Germinal center (tissue), 1 donor: ENCODE data around the gene SMARCA2.

Experiments
- DNase-seq: peaks from one replicate; pipeline ENCODE4 v3.0.0; 2012; ENCODE audit warnings: mixed read lengths, low spot score

Gene SMARCA2

GRCh38 chr9:2096376-2096970, 81.3 kb downstream of the SMARCA2 start:
- no peak for DNase-seq

DNA sequence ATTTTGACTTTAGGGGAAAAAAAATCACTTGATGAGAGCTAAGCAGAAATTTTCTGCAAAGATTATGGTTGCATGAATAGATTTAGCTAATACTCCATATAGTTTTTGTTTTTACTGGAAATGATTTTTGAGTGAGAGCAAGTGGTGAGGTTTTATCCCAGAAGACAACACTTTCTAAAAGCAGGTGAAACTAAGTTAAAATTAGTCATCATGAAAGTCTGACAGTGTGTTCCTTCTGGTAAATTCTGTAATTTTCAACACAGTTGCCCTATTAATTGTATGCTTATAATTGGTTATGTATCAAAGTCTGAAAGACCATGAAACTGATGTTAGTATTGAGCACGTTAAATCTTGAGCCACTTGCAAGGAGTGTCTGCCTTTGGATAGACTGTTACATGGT, 91.5 kb downstream of the SMARCA2 start:
- DNase-seq = no peak

GRCh38 chr9:2107906-2108451, 92.8 kb downstream of the SMARCA2 start:
- no peak for DNase-seq

GRCh38 chr9:2109069-2109650, 94.0 kb downstream of the SMARCA2 start:
- no peak for DNase-seq

DNA sequence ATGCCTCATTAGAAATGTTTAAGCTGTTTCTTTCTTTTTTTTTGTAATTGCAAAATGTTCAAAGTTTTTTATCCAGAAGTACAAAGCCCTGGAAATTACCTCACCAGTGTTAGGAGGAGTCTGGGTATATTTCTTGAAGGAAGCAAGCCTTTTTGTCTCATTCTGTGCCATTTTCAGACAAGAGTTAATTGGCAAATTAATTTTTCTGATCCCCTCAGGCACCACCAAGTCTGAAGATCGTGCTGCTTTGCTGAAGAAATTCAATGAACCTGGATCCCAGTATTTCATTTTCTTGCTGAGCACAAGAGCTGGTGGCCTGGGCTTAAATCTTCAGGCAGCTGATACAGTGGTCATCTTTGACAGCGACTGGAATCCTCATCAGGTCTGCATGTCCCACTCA, 94.9 kb downstream of the SMARCA2 start:
- no peak for DNase-seq

DNA sequence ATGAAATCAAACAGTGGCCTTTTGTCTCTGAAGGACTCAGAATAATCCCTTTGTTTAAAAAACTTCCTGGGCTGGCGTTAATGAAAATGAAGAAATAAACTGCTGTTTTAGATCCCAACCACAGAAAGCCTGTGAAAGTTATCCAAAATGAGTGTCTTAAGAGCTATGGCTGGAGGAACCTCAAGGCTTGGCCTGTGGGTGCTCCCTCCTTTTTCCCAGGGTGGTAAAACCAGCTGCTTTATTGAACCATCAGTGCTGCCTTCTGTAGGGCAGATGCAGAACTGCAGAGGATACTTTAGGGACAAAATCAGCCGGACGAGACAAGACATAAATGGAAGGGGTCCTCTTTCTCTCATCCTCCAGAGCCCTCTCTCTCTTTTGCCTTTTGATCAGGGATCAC, 100.9 kb downstream of the SMARCA2 start:
- peak; percentile 24 for DNase-seq

DNA sequence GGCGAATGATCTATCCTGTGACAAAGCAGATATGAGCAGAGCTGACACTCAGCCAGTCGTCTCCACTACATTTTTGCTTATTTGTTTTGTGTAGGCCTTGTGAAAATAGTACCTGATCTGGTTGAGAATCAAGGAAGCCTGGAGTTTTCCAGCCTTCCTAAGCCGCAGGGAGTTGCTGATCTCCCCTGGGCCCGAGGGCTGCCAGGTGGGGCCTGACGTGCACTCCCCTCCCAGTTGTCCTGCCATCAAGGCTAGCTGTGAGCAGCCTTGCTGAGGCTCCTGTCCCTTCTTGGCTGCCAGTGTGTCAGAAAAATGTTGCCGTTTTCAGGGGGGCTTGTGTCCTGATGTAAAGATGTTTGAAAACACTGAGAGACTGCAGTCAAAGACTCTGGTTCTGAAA, 102.4 kb downstream of the SMARCA2 start:
- DNase-seq = no peak

DNA sequence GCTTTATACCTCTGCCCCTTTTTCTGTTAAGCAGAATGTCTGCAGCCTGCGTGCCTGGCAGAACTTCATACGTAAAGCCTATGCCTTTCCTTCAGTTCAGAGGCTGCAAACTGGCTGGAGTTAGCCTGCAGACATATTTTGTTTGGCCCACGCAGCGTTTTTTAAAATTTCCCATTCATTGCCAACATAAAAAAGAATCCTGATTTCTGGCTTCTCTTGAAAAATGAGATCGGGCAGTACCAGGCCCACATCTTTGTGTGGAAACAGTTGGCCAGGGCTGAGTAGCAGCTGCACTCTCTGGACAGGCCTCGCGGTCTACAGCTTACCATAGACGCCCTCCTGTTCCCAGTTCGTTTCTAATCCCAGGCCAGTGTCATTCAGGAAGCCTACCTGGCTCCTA, 104.4 kb downstream of the SMARCA2 start:
- DNase-seq = no peak

DNA sequence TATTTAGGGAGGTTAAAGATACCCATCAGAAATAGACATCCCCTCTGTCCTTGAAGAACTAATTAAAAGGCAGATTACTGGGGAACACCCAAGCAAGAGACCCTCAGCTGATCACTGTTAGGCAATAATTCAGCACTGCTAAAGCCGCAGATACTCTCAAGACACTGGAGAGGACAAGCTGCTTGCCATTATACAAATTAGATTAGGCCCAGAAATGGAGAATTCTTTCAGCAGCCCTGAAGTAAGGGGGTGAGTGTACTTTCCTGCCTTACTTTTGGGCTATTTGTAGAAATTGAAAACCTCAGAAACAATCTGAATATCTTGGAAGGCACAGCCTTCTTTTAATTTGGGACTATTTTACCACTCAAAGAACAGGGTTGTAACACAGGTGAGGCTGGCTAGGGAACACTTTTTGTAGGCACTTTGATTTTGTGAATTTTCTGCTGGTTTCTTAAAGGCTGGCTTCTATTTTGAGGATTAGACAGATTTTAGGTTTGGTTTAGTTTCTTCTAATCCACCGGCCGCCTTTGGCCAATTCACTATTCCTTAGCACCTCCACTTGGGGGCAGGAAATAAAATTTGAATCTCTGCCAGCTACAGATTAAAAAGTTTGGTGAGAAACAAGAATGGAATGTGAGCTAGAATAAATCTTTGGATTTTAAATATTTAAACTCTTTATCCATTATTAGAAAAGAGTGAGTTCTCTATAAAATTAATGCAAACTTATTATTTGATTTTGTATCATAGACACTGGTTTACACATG, 106.0 kb downstream of the SMARCA2 start:
- DNase-seq = no peak

- DNase-seq = no peak
These were observed 107.2 kb downstream of the SMARCA2 start for GRCh38 chr9:2122299-2122698.

- DNase-seq = peak; percentile 14
These were observed 110.8 kb downstream of the SMARCA2 start for GRCh38 chr9:2125906-2126305.

DNA sequence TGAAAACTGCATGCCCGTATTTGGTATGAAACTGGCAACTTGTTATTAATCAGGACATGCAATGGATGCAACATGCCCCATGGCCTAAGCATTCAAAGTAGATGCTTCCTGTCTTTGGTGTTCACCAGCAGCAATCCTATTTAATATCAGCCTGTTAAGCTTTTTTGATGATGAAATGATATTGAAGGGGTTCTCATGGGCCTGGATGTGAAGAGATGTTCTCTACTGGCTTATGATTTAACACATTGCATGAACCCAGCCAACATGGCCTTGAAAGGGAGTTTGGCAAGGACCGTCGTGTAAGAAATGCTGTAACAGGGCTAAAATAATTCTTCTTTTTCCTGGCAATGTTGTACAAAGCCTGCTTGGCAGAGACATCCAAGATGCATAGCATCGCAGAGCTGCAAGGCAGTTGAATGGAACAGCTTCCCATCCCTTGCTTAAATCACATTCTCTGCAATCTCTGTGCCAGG, 111.2 kb downstream of the SMARCA2 start:
- no peak for DNase-seq

GRCh38 chr9:2127486-2127885, 112.3 kb downstream of the SMARCA2 start:
- no peak for DNase-seq

DNA sequence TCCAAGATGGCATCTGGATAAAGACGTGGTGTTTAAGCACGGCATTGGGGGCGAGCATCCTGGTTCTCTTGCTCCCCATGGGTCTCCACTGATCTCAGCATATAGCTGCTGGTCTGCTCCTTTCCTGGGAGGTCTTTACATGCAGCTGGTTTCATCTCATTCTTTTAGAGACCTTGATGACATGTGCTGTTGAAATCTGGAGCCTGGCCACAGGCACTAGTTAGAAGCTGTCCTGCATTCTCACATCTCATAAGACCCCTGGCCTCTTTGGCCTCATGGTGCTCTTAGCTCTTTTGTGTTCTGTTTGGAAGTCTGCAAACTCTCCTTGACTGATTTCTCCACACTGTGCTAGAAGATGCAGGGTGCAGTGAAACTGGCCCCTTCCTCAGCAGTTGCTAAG, 113.0 kb downstream of the SMARCA2 start:
- no peak for DNase-seq

DNA sequence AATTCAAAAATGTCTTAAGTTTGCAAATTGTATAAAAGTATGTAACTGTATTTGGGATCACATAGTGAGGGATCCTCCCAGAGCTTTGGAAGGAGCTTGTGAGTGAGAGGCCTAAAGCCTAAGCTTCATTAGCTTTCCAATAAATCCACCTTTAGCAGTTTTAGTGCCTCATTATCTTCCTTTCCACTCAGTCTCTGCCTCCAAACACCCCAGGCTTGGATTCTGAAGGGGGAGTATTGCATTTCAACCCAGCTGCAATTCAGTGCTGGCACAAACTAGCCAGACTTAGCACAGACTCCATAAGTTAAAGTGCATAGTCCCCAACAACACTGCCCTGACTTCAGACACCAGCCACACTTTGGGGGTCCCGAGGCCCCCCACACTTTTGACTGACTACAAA, 113.5 kb downstream of the SMARCA2 start:
- DNase-seq = no peak

DNA sequence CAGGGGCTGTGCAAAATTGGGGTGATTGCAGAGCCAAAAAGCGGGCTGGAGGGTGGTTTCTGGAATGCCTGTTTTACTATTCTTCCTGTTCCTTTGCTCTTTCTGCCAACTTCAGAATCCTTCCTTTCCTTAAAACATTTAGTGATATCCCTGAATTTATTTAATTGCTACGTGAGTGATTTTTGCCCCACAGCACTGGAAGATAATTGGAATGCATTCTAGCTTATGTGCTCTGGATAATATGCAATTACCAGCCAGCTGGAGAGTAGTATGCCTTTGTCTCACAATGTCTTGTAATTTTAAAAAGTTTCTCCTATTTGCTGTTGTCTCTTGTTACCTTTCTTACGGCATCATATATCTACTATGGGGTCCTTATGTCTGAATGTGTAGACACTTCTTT, 115.8 kb downstream of the SMARCA2 start:
- no peak for DNase-seq

DNA sequence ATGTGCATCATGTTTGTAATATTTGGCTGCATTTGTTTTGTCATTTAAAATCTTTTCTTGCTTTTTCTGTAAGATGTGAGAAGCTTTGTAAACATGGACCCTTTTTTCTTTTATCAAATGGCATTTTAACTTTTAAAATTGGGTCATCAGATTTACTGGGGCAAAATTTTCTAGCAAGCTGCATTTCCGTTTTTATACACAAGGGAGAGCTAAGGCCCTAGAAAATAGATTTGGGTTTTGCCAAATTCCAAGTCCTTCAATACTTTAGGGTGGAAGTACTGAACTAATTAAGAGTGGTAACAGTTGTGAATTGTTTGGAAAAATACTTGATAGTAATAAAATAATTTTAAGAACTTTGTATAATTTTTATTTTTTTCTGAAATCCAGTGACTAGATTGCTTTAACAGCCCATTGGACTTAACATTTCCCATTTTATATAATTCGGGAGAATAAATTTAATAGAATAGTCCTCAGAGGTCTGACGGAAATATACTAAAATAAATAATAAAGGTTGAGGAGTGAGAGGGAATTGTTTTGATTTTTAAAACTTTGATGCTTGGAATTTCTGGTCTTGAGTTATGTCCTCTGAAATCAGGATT, 117.4 kb downstream of the SMARCA2 start:
- DNase-seq = no peak

DNA sequence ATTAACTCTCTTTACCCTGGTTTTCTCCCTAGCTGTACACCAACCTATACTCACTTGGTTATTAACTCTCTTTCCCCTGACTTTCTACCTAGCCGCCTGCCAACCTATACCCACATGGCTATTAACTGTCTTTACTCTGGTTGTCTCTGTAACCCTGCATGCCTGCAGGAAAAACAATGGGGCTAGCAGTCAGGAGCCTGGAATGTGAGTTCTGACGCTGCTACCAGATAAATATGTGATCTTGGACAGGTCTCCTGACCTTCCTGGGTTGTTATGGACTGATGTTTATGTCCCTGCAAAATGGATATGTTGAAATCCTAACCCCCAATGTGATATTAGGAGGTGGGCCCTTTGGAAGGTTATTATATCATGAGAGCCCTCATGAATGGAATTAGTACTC, 119.2 kb downstream of the SMARCA2 start:
- no peak for DNase-seq

GRCh38 chr9:2138646-2139045, 123.5 kb downstream of the SMARCA2 start:
- DNase-seq = no peak

DNA sequence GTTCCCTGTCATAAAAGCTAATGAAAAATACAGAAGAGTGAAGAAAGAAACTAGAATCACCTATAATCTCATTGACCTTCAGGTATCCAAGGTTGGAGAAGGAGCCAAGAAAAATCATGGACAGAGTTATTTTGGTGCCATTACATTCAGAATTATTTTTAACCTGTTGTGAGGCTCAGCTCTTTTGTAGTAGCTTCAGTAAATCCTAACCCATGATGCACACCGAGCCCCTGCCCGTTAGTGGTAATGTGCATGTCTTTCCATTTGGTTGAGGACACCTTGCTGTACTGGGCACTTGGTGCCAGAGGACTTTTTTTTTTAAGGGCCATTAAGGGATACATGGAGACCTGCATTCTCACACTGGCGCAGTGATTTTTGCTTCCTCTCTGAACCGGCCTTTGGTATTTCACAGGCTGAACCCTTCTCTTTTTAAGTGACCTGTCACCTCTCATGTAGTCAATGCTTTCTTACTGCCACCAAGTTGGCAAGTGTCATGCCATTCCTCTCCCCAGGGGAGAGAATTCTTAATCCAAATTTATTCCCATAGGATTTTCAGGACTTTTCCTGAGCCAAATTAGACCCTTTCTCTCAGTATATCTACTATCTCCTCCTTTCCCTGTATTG, 125.6 kb downstream of the SMARCA2 start:
- no peak for DNase-seq

- no peak for DNase-seq
These were observed 127.1 kb downstream of the SMARCA2 start for GRCh38 chr9:2142212-2142611.

DNA sequence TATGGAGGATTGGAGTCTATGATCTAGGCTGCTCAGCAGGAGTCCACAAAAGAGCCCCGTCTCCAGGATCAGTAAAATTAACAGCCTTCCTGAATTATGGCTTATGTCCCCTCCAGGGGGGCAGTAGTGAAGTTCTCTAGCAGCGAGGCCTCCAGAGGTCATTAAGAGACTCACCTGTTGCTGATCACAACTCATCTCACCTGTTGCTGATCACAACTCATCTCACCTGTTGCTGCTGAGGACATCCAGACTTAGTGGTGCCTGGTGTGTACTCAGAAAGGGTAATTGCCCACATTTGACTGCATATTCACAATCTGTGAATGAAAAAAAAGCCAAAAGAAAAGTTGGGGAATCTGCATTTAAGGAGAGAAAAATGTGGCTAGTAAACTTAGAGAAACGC, 129.5 kb downstream of the SMARCA2 start:
- DNase-seq = no peak
